Activated CD8-positive, alpha-beta memory T cell treated with anti-CD3 and anti-CD28 coated beads, Interleukin-2, amount 50 U/mL, for 4 hours (primary cell): ENCODE measurements around the gene HECTD3.

ENCODE experiments used
- DNase-seq: peaks from one replicate; pipeline ENCODE4 v3.0.0-alpha.2; 2020

The HECTD3 gene

DNA sequence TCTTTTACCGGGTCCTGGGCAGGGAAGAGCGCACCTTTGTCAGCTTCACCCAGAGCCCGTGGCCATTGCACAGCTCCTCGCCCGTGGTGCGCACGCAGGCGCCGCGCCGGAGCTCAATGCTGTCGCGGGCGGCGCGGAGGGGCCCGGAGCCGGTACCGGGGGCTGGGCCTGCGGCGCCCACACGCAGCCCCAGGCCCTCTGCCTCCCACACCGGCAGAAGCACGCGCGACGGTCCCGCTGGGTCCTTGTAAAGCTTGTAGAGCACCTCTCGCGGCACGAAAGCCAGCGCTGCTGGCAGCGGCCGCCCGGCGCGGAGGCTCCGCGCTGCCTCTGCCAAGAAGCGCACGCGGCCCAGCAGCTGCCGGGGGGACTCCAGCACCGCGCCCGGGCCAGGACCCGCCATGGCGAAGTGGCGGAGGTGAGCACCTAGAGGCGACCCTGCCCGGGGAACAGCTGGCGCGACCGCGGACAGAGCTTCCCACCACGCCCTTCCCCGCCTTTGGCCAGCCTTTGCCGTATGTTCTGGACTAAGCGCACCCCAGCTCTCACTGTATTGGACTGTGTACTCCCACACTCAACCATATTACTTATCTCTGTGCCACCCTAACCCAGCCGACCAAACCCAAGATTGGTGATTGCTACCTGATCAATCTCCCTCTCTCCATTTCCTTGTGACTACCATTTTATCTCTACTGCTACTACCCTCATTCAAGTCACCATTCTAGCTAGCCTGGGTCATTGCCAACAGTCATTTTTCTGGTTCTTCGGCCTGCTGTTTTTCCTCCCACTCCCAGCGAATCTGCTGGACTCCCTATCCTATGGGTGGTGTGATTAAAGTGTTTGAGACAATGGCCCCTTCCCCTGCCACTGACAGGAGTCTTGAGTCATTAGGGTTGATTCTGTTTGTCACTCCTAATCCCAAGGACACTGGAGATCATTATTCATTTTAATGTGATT lies at the start of gene HECTD3:
HECTD3 (minus strand) TSS at position 470 of the 957 bp plus-strand sequence; CDS start at position 403, 67 bp downstream.
- peak; percentile 67 for DNase-seq

DNA sequence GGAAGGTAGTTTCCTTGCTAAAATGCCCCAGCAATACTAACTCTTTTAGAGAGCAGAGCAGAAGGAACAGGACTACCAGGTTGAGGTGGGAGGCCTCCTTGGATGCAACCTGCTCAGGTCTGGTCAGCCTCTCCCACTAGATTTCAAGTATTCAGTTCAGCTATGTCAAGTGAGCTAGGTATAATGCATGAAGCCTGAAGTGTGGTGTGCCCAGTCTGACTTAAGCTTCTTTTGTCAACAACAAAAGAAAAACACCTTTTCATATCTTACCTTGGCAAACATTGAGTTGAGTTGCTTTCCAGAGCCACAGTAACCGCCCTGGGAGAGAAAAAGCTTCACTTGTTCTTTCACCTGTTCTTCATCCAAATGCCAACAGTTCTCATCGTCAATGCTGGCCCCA lies 48.7 kb upstream of the HECTD3 start:
- no peak for DNase-seq

DNA sequence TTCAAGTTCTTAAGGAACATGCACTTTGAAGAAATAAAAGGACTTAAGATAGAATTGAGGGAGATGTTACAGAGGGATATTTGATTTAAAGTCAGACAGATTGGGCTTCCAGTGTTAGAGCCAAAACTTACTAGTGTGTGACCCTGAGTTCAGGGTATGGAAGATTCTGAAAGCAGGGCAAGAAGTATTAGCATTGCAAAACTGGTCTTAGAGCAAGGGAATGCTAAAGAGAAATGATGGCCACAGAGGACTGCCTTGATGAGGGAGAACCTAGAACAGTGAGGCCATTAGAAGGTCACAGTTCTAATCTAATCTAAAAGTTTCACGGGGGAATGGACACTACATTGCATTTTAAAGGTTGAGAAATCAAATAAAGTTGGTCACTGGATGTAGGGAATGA lies 46.4 kb upstream of the HECTD3 start:
- no peak for DNase-seq

DNA sequence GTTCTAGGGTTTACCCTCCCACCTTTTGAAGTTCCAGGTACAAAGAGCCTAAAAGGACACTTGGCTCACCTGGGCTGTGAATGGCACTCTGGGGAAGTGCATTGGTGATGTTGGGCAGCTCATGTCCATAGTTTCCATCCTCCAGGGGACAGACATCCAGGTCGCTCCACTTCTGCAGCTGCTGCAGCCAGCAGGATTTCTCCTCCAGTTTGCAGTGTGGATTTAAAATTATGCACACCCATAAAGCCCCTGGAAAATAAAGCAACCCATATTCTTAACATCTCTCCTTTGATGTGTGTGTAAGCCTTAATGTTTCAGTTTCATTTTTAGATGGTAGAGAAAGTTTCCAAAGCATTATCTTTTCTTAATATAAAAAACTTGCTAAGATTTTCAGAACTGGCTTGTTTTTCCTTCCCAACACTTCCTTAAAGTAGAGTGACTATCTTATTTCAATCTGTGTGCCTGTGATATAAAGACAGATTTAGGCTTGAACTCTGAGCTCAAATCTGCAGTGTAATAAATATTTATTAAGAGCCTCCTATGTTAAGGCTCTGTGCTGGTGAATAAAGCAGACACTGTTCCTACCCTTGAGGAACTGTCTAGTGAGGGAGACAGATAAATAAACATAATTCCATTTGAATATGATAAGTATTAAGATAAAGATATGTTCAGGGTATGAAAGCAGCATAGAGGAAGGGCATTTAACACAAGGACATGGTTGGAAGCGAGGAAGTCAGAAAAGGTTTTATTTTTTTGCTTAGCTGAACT lies 40.1 kb upstream of the HECTD3 start:
- DNase-seq = no peak

DNA sequence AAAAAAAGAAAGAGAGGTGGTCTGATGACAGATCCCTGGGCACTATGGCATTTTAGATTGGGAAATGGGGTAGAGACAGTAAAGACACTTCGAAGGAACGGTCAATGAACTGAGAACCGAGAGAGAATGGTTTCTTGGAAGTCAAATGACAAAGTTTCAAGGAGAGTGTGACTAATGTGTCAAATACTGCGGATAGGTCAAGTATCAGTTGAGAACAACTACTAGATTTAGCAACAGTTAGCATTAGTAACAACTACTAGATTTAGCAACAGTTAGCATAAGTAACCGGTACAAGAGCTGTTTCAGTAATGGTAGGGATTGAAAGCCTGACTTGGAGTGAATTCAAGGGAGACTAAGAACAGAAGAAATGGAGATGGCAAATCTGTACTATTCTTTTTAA lies 35.9 kb upstream of the HECTD3 start:
- no peak for DNase-seq

DNA sequence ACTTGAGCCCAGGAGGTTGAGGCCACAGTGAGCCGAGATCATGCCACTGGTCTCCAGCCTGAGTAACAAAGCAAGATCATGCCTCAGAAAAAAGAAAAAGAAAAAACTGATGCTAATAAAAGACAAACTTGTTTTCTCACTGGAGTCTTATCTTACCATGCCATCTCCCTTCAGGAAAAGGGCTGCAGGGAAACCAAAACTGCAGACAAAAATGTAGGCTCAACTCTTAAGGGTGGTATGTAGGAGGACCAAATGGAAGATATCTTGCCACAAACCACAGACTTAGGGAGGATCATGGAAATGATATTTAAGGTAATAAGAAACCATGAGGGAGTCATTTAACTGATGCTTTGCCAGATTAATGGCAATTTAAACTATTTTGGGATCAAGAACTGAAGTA lies 33.8 kb upstream of the HECTD3 start:
- no peak for DNase-seq

DNA sequence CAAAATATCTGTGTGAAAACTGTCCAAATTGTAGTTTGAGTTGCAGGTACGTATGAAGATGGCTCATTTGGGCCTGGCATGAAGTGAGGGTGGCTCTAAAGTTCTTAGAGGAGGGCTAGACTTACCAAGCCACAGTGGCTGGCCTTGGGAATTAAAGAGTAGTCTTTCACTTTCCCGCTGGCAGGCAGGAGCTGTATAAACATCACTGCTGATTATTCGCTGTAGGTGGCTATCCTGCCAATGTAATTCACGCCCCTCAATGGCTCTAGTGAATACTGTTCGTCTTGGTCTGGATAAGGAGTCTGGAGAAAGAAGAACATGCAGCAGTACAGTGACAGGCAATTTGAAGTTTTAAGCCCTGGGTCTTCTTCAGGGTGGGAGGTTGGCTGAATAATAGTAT lies 32.0 kb upstream of the HECTD3 start:
- DNase-seq = no peak

DNA sequence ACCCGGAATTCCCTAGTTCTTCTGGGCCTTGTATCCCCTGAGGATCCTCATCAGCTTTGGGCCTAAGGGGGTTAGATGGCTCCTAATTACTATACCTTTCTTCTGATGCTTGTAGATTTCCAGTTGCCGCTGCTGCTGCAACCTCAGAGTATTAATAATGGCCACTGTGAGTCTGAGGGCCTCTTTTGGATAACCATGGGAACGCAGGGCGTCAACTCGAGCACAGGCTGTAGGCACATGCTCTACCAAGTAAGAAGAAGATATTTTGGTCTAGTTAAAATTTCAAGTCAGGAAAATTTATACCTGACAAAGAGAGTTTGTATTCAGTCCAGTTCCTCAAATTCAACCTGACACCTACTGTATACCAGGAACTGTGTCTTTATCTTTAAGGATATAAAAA lies 29.2 kb upstream of the HECTD3 start:
- DNase-seq = no peak

DNA sequence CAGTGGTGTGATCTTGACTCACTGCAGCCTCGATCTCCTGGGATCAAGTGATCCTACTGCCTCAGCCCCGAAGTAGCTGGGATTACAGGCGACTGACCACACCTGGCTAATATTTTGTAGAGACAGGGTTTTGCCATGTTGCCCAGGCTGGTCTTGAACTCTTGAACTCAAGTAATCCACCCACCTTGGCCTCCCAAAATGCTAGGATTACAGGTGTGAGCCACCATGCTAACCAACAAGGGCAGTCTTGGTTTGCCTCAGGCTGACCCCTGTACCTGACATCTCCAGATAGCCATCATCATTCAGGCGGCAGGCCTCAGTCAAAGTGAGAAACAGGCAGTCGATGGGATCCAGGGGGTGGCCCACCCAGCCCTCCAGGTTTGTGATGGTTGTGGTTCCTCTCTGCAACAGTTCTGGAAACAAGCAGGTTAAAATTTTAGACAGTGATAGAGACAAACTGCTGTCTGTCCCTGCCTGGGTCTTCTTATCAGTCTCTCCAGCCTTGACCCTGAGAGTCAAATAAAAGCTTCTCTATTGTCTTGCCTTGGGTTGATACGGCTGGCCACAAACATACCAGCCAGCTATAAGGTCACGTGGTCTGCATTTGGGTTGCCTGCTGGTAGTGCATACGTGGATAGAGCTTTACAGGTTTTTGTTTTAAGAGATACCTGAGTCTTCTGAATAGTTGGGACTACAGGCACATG lies 27.7 kb upstream of the HECTD3 start:
- DNase-seq = no peak

DNA sequence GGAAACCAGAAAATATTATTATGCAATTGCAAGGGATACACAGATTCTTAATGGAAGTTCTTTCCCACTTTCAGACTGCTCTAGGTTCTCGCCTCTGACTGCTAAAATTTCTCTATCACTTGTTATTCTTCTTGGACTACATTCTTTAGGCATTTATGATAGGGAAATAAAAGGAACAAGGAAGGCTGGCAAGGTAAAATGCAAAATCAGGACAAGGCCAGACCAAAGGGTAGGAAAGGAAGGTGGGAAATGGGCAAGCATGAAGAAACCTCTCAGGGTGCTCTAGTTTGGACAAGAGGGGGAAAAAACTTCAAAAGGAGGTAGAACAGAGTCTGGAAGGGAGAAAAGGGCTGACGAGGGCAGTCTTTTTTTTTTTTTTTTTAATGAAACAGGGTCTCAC lies 27.1 kb upstream of the HECTD3 start:
- no peak for DNase-seq

DNA sequence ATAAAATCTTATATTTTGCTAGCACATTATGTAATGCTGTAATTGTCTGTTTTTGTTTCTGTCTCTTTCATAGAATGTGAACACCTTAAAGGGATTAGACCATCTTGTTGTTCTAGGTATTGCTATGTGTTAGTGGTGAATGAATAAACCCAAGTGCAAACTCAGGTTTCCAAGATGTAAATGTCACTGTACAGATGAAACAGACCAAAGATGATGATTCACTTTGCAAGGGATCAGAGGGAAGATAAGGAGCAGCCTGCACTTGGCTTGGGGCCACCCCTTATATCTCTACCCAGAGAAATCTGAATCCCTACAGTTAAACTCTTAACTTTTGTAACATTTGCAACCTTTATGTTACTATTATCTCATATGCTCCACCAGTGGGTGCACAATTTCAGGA lies 26.3 kb upstream of the HECTD3 start:
- DNase-seq = no peak

DNA sequence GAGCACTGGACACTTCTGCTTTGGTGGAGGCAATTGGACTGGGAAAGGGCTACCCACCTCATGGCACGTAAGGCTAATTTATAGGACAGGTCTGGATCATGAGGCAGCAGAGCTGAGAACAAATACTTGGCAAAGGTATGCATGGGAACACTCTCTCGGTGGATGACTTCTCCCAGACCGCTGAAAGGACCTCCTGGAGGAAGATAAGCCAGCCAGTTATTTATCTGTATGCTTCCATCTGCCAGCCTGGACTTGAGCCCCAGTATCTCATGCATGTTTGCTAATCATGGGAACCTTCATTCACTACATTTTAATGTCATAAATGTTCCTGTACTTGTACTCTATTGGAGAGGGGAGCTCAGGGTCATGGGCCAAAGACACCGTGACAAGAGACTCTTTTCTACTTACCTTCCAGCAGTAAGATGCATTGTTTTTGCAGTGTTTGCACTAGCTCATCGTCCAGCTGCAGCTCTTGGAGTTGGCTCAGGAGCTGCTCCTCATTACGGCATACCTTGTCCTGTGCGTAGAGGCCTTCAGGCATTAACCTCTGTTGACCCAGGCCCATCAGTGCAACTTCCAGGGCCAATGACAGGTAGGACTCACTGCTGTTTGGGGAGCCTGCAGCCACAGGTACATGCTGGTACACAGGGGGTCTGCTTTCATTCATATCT lies 24.6 kb upstream of the HECTD3 start:
- DNase-seq = no peak

DNA sequence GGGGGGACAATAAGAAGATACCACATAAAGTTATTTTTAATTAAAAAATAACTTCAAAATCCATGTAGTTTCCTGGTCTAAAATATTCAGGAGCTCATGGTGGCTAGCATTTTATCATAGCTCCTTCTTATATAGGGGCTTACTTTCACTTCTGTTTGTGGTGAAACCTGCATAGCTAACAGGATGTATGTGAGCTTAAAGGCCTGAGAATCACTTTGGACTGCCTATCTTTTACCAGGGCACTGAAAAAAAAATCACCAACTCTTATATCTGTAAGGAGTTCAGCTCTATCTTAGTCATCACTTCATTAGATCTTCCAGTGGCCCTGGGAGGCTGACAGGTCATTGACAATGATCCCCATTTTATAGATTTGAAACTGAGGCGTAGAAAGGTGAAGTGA lies 22.2 kb upstream of the HECTD3 start:
- no peak for DNase-seq

DNA sequence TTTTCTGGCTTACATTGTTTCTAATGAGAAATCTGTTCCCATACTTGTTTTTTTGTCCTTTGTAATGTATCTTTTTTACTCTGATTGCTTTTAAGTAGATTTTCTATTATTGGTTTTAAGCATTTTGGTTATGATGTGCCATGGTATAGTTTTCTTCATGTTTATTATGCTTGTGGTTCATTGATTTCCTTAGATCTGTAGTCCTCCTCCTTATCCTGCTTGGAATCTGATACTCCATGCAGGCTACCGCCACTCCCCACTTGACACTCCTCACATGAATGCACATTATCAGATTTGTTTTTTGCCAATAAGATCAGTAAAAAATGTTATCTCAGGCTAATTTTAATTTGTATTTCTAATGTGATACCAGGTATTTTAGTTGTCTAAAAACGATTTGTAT lies 21.7 kb upstream of the HECTD3 start:
- DNase-seq = no peak

DNA sequence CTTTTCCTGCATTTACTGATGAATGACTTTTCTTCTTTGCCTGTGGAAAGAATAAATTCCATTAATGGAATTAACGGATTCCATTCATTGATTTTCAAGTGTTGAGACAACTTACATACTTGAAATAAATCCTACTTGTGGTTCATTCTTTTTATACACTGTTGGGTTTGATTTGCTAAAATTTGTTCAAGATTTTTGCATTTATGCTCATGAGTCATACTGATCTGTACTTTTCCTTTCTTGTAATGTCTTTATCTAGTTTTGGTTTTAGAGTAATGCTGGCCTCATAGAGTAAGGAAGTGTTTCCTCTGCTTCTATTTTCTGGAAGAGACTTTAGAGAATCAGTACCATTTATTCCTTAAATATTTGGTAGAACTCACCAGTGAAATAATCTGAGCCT lies 15.3 kb upstream of the HECTD3 start:
- no peak for DNase-seq

DNA sequence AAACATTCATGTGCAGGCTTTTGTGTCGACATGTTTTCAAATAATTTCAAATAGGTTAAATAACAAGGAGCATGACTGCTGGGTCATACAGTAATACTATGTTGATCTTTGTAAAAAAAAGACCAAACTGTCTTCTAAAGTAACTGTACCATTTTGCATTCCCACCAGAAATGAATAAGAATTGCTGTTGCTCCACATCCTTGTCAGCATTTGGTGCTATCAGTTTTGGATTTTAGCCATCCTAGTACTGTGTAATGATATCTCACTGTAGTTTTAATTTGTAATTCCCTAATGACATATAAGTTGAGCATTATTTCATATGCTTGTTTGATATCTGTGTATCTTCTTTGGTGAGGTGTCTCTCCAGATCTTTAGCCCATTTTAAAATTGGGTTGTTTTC lies 12.5 kb upstream of the HECTD3 start:
- no peak for DNase-seq

DNA sequence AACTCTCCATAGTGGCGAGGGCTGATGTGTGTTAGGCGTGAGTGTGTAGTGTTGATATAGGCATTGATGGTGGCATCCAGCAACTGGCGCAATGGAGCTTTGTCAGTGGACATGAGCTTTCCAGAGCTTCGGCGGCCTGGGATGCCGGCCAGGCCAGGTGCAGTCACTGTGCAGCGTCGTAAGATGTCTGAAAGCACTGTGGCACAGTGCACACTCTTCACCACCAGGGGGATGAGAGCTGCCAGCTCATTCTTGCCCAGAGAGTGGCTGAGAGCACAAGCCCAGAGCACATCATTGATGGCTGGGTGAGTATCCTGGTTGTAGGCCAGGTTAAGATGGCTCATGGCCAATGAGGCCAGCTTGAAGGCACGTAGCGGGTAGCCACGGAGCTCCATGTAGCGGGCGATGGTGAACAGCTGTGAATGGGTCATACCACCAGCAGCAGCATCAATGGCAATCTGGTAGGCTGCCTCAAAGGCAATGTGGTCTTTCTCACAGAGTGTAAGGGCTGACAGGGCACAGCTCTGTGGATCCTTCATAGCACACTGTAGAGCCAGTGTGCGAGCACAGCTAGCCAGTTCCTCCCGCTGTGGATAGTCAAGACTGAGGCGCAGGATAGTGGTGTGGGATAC lies 7.6 kb upstream of the HECTD3 start:
- peak; percentile 54 for DNase-seq

DNA sequence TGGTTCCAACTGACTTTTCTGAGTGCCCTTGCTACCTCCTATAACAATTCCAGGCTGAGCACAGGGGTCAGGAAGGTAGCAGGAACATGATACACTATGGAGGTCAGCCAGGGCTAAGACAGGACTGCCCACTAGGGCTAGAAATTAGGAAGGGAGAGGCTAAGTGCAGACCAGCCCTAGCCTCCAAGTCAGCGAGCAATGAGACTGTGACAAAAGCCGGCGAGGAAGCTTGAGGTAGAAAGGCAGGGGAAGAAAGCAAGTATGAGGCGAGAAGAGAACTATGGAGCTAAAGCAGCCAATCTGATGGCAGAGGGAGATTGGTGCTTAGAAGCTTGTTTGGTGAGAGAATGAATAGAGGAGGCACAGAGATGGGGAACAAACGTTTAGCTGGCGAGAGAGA lies 5.6 kb upstream of the HECTD3 start:
- DNase-seq = no peak

DNA sequence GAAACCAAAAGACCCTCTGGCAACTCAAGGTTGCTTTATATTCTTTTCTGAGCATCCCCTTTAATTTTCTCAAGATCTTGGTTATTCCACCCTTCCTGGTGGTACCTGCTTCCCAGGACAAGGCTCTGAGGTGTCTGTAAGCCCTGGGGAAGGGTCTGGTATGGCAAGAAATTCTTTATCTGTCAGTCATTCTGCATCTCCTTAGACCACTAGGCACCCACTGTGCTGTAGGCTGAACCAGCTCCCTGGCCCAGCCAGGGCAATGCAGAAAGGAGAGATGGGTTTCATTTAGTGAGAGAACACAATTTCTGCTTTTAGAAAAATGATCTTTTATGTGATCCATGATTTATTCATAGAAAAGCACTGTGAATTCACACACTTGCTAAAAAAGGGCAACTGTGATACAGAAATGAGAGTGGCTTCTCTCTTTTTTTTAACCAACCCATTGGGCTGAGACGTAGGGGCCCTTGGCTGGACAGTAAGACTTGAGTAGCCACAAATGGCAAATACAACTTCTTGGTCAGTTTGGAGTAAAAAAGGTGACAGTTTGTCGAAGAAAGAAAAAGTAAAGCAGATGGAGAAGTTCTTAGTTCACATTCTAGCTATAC lies 5.1 kb upstream of the HECTD3 start:
- DNase-seq = no peak

DNA sequence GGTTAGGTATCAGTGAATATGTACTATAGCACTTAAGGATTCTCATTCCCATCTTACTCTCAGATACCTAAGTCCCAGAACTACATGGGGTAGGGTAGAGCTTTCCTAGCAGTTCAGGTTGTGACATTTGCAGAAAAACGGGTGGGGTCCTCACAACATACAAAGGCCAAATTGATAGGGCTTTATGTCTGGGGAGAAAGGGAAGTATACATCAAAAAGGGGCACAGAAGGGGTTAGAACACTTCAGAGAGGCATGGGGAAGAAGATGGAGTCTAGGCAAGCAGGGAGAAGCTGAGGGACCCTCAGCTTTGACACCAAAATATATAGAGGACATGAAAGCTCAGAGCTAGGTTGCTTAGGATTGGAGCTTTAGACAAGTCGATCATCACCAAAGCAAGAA lies 4.6 kb upstream of the HECTD3 start:
- no peak for DNase-seq

DNA sequence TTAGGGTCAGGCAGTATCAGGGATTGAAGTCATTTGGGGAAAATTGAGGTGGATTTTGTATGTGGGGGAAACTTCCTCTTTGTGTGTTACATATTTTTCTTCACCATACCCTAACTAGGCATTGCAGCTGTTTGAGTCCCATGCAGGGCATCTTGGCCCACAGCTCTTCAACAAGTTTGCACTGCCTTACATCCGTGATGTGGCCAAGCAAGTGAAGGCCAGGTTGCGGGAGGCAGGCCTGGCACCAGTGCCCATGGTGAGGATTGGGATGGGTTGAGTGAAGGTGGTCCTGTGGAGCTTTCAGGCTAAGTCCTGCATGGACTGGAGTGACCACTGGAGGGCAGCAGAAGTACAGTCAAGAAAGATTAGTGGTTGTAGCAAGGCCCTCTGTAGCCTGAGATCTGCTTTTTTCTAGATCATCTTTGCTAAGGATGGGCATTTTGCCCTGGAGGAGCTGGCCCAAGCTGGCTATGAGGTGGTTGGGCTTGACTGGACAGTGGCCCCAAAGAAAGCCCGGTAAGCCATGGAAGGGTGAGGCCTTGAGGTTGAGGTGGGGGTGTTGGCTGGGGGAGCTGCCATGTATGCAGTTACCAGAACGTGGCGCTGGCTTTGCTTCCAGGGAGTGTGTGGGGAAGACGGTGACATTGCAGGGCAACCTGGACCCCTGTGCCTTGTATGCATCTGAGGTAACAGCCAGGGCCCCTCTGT lies 3.4 kb upstream of the HECTD3 start:
- peak; percentile 81 for DNase-seq
